ENCODE data around the gene UTP4.
A peak's percentile ranks its signal among the peaks of the same experiment; 100 is the strongest.

UTP4 gene

GRCh38 chr16:69176033-69176800 is 43.8 kb downstream of the UTP4 start:
- peak; percentile 51 for DNase-seq (ENCODE audit: low spot score)

DNA sequence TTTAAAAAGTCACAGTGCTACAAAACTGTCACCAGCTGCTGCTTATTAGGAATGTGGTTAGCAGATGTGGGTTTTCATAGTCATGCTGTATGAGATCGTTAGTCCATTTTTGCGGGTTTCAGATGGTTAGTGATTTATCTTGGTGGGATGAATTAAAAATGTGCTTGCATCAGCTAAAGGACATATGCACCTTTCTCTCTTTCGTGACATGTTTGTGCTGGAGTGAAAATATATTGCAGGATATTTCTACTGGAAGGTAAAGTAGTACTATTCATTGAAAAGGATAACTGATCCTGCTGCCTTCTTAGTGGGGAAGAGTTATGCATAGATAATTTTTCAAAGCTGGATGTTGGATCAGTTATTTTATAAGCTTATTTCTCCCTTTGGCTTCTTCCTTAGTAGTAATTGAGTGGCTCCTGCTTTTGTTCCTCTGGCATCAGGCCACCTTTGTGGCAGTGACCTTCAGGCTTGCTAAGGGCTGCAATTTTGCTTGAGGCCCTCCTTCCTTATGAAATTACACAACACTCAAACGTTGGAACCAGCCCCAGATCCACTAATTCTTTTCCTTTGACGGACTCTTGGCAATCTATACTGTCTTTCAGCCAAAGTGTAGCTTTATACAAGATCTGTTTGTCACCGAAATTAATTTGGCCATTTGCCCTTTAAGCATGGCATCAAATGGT is 47.0 kb downstream of the UTP4 start:
- DNase-seq (ENCODE audit: low spot score) = peak; percentile 37

GRCh38 chr16:69180011-69180338 is 47.5 kb downstream of the UTP4 start:
- no peak for DNase-seq (ENCODE audit: low spot score)

- no peak for DNase-seq (ENCODE audit: low spot score)
Measured at GRCh38 chr16:69182730-69183416, 50.4 kb downstream of the UTP4 start.

GRCh38 chr16:69186642-69187445 is 54.4 kb downstream of the UTP4 start, which contains the start of gene SNTB2:
Gene SNTB2, plus strand, starts transcription at chr16:69187164. Its CDS starts 3 bp downstream, at chr16:69187167.
- peak; percentile 93 for DNase-seq (ENCODE audit: low spot score)

DNA sequence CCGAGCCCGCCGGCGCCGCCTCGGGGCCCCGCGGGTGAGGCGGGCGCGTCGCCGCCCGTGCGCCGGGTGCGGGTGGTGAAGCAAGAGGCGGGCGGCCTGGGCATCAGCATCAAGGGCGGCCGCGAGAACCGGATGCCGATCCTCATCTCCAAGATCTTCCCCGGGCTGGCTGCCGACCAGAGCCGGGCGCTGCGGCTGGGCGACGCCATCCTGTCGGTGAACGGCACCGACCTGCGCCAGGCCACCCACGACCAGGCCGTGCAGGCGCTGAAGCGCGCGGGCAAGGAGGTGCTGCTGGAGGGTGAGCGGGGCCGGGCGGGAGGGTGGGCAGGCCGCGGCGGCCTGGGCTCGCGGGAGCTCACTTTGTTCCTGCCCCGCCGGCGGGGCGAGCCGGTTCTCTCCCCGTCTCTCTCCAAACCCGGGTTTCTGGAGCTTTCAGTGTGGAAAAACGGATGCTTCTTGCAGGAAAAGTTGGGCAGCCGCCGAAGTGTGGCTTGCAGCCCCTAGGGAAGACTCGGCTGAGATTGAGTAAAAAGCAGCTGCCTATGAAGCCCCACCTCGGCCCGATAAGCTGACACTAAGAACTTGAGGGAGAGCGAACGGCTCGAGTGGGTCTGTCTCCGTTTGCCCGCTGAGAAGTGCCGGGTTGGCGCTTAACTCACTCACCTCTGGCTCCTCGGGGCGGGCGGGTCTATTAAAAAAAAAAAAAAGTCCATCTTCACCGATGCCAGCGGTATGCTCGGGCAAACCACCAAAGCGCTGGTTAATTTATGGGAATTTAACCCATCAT is 55.2 kb downstream of the UTP4 start:
- DNase-seq (ENCODE audit: low spot score) = no peak

DNA sequence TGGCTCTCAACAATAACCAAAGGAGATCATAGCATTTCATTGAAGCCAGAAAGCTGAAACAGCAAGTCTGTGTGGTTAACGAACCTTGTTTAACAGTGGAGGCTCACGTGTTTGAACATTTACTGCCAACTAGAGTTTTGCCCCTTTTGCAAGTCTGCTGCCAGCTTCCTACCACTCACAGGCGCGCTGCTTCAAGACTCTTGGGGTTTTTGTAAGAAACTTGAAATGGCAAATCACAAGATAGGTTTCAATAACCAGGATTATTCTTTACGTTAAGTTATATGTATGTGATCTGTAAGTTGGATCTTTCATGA is 55.7 kb downstream of the UTP4 start:
- DNase-seq (ENCODE audit: low spot score) = no peak

DNA sequence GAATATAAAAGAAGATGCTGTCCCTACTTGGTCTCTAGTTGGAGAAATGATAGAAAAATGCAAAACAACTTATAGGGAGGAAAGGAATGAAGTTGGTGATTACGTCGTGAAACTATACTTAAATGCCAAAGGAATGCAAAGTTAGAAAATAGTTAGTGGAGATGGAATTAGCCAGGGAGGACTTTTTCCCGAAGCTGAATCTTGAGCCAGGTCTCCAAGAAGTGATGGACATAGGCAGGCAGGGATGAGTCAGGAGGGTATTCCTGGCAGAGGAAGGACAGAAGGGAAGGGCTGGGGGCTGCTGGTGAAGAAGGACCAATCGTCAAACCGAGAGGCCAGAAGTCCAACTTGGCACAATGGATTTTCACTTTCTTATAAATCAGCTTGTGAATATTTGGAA is 56.3 kb downstream of the UTP4 start:
- no peak for DNase-seq (ENCODE audit: low spot score)

DNA sequence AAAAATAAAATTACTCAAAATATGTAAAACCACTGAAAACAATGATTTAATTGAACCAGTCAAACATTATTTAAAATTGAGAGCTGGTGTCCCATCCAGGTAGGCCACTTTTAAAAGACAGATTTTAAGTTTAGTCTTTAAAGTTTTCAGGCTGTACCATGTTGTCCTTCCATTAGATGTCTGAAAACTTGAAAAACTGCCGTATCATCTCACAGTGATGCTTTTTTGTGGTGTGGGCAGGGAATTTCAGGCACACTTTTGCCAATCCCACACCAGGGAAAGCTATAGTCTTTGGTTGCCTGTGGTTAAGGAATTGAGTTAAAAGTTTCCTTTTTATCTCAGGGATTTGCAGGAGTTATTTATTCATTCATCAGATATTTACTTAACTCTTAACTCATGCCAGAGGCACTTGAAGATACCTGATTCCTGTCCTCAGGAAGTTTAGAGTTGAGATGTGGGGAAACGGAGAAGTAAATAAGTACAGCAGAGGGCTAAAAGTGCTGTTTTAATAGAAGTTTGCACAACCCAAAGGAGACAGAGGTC is 57.7 kb downstream of the UTP4 start:
- no peak for DNase-seq (ENCODE audit: low spot score)

DNA sequence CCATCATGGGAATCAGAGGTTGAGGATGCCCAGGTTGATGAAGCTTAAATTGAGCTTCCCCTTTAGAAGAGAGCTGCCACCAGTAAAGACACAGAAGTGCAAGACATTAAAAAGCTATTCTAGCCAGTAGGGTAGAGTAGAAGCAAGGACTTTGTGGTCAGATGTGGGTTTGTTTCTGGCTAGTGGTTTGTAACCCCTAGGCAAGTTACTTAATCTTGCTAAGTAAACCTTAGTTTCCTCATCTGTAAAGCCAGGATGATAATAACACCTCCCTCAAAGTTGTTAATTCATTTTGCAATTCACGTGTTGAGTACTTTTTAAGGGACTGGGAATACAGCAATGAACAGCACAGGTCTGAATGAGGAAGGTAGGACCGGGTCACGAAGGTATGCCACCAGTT is 58.1 kb downstream of the UTP4 start:
- no peak for DNase-seq (ENCODE audit: low spot score)

- DNase-seq (ENCODE audit: low spot score) = no peak
Measured at GRCh38 chr16:69191136-69191535, 58.7 kb downstream of the UTP4 start.

DNA sequence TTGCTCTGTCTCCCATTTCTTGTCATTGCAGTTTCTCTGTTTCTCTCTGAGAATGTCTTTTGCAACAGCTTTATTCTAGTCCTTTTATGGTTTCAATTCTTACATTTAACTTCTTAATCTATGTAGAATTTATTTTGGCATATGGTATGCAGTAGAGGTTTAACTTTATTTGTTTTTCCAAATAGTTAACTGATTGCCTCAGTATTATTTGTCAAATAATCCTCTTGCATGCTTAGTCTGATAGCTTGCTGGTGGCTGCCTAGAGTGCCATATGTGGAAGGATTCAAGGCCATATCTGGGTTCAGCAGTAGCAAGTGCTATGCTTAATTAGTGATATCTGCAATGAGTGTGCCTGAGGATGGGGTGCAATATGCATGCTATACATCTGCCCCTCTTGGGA is 61.4 kb downstream of the UTP4 start:
- DNase-seq (ENCODE audit: low spot score) = peak; percentile 37

GRCh38 chr16:69194488-69194887 is 62.0 kb downstream of the UTP4 start:
- no peak for DNase-seq (ENCODE audit: low spot score)

DNA sequence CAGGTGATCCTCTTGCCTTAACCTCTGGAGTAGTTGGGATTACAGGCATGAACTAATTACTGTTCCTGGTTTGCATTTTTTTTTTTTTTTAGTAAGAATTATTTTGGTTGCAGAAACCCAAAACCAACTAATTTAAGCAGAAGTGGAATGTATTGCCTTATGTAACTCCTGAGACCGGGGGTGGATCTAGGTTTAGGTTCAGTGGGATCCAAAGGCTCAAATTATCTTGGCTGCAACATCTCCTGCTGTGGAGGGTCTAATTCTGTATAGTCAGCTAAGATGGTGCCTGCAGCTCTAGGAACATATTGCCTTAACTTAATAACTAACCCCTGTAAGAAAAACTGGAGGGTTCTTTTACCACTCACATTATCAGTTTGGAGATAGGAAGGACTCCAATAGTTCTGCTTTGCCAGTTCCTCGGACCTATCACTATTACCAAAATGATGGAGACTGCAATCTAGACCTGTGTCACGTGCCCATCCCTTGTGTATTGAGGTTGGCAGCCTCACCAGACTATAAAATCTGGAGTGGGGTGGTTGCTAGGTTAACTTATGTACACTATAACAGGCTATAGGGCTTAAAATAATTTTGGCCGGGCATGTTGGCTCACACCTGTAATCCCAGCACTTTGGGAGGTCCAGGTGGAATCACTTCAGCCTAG is 63.0 kb downstream of the UTP4 start:
- no peak for DNase-seq (ENCODE audit: low spot score)

GRCh38 chr16:69197573-69197972 is 65.1 kb downstream of the UTP4 start:
- DNase-seq (ENCODE audit: low spot score) = no peak

DNA sequence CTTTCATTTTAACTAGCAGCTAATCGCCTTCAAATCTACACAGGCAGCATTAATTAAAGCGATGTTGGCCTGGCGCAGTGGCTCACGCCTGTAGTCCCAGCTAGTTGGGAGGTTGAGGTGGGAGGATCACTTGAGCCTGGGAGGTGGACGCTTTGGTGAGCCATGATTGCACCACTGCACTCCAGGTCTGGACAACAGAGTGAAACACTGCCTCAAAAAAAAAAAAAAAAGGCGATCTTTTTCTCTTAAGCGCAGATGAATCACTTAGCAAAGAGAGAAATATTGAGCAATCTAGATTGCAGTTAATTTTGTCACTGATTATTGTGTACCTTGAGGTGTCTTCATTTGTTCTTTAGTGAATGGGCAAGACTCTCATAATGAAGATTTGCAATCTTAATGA is 66.9 kb downstream of the UTP4 start:
- DNase-seq (ENCODE audit: low spot score) = no peak

DNA sequence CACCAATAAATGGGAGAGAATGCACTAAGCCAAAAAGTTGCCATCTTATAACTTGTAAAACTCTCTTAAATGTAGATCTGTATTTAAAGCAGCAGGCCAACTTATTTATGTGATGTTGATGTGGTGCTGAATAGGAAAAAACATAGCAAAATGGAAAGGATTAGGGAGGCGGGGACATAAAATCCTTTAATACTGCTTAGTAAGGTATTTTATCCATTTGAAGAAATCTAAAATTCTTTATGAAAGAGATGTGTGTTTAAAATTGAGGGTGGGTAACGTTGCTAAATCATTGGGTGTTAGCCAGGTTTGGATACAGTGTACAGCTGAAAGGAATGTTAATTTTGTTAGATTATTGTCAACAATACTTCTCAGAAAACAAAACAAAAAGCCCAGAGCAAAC is 68.8 kb downstream of the UTP4 start:
- DNase-seq (ENCODE audit: low spot score) = no peak

GRCh38 chr16:69201787-69202186 is 69.3 kb downstream of the UTP4 start:
- no peak for DNase-seq (ENCODE audit: low spot score)

DNA sequence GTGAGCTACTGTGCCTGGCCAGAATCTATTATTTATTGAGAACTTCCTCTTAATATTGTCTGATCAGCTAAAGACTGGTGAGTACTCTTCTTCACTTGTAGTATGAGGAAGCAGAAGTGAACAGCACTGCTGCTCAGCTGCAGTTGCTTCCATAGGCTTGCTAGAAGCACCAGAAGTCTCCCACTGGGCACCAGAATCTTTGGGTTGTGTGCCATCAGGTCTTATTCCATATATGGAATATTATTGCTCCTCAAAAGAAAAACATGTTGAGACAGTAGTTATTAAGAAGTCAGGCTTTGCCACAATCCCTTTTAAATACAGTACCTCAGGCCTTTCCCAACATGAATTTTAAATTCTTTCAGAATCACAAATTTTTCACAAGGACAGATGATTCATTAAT is 71.7 kb downstream of the UTP4 start:
- no peak for DNase-seq (ENCODE audit: low spot score)

GRCh38 chr16:69209735-69210134 is 77.3 kb downstream of the UTP4 start:
- DNase-seq (ENCODE audit: low spot score) = no peak

DNA sequence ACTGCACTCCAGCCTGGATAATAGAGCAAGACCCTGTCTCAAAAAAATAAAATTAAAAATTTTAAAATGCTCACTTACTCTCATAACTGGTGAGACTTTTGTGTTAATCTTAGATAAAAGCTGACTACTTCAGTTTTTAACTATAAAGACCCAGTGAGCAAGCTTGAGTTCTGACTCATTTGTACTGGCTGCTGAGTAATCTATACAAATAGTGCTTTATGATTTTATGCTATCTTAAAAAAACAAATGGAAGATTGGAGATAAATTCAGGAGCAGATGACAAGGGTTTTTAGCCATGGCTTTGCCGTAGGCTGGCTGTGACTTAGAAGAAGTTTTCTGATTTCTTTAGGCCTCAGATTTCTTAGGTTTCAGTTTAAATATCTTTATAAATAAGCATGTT is 85.0 kb downstream of the UTP4 start:
- DNase-seq (ENCODE audit: low spot score) = peak; percentile 54

Measured in hepatic stellate cell (primary cell).